ENCODE data around the gene MBP.
A peak's percentile ranks its signal among the peaks of the same experiment; 100 is the strongest.

The MBP gene

DNA sequence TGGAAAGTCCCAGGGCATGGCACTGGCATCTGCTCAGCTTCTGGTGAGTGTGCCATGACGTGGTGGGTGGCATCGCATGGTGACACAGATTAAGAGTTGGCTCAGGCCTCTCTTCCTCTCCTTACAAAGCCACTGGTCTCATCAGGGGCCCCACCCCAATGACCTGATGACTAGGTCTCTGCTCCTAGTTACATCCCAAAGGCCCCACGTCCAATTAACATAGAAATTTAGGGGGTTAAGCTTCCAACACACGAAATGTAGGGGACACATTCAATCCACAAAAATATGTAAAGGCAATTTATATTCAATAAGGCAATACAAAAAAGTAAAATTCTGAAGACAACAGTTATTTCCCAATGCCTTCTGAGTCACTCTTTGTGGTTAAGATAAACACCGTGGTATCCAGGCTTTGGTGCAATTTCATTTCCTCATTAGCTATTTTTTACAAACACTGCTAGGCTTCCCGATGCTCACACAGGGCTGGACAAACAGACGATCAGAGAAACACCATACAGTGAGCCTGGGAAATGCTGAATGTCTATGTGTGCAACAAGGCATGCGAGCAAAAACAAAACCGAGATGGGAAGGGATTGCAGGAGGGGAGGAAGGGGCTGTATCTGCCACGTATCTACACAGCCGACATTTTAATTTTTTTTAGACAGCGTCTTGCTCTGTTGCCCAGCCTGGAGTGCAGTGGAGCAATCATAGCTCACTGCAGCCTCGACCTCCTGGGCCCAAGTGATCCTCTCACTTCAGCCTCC, 67.2 kb downstream of the MBP start:
- no peak for DNase-seq (ENCODE audit: low read depth in 2 of 2)

DNA sequence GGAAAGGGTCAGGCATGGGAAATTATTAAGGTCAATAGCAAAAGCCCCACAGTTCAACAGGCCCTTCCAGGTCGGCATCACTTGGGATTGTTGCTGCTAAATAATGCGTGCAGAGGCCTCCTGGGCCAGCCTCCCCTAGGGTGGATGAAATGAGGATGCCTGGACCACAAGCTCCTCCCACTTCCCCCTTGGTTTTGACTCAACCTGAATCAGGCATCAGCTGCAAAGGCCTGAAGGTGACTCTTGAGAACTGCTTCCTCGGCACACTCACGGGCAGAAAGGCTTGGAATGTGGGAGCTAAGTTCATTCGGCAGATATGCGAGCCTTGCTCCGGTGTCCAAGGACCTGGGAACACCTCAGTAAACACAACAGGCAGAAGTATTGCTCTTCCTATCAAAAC, 69.3 kb downstream of the MBP start:
- peak; percentile 47 to 52 for DNase-seq (ENCODE audit: low read depth in 2 of 2)

DNA sequence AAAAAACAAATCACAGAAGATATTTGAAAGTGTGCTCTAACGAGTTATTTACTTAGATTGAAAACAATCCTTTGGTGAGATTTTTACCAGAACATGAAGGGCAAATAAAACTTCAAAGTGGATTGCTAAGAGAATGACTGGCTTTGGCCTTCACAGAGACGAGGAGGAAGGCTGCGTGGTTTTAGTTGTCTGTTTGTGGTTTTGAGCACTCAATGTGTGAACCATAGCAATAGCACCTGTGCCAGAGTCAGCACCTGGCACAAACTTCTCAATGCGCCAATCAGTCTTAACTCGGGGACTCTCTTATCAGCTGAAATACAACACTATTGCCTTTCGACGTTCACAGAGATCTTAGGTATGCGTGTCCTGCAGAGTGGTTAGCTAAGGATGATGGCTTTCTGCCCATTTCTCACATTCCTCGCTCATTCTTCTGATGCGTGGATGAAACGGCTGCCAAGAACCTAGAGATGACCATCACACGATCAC, 70.0 kb downstream of the MBP start:
- DNase-seq (ENCODE audit: low read depth in 2 of 2), result no peak

DNA sequence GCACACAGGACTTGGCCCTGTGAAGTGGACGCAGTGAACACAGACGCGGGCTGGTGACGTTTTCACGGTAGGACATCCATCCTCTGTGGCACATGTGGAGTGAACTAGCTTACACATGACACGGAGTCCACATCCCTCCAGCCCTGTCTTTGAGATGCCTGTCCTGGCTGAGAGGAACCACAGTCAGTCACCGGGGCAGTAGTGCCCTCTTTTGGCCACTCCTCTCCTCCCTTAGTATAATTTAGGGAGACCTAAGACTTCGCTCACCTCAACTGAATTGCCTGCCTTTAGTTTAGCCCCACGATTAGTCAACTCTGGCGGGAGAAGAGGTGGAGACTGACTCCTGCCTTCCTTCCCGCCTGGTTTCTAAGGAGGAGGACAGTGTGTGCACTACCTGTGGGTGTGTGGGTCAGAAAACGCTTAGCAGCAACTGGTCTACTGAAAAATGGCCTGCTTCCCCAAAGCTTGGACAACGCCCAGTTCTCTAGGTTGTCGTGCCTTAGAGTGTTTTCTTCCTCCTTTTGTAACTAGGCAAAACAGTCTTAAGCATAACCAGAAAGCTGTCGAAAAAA, 70.6 kb downstream of the MBP start:
- no peak for DNase-seq (ENCODE audit: low read depth in 2 of 2)

DNA sequence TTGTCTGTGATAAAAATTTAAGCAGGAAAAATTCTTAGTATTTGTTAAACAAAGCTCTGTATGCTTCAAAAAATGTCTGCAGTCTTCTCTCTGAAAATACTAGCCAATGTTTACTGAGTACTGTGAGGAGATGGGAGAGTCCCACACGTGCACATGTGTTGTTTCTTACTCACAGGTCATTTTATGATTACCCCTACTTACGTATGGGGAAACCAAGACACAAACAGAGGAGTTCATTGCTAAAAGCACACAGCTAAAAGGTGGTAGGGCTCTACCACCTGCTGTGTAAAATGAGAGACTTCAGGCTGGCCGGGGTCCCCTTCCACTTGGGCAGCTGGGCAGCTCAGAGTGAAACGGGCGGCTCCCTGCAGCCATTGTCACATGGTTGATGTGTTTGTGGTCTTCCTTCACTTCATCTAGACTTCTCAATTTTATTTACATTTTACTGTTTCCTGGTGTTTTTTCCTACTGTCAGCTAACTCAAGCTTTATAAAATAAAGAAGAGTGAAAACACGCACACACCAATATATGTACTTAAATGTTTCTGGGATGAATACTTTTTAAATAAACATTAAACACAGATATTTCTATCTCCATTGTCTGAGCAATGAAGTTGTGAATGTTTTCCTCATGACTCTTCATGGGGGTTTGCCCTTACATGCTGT, 71.2 kb downstream of the MBP start:
- no peak for DNase-seq (ENCODE audit: low read depth in 2 of 2)

DNA sequence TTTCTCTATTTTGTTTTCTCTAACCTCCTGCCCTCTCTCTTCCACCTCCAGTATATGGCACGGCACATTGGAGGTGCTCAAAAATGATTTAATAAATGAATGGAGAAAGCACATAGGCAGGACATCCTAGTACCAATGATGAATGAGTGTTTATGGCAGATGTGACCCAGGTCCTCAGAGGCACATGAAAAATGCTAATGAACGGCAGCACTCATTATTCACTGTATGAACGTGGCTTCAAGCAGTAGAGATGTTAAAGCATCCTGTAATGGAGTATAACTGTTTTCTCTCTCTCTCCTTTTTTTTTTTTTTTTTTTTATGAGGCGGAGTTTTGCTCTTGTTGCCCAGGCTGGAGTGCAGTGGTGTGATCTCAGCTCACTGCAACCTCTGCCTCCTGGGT, 72.4 kb downstream of the MBP start:
- no peak for DNase-seq (ENCODE audit: low read depth in 2 of 2)

DNA sequence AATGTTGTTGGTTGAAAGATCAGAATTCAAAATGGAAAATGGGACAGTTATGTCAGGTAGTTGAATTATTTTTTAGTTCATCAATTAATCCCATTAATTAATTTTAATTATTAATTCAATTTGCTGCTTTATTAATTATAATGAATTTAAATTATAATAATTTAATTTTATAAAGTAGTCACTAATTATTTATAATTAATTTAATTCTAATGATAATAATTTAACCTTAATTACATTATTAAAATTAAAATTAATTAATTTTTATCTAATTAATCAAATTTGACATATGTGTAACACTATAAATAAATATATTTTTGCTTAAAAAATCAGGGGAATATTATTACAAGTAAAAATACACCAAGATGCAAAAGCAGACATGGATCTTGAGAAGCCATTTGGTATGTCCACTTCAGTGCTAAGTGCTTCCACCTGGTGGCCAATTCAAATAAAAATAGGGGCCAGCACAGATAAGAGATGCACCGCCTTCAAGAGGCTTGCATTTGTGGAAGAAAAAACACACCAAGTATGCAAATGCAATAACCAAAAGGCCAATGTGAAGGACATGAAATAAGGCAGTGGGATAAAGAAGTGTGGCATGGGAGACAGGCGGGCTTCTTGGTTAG, 73.2 kb downstream of the MBP start:
- no peak for DNase-seq (ENCODE audit: low read depth in 2 of 2)

DNA sequence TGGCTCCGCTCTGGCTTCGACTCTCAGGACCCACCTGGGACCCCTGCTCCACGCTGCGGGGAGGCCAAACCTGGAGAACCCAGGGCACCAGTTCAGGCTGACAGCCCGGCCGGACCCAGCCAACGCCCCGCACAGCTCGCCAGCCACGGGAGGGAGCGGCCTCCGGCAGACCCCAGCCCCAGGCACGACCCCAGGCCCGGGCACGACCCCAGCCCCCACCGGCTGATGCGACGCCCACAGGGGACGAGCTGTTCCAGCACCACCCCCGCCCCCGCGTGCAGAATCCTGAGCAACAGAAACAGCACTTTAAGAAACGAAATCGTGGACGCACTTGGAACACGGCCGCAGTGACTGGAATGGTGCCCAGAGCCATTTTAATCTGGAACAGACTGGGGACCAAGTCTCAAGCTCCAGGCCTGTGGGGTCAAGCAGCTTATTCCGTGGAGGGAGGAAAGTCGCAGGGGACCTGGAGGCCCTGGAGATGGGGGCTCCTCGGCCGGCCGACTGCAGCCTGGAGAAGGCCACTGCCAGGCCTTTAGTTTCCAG, 74.2 kb downstream of the MBP start:
- no peak for DNase-seq (ENCODE audit: low read depth in 2 of 2)

DNA sequence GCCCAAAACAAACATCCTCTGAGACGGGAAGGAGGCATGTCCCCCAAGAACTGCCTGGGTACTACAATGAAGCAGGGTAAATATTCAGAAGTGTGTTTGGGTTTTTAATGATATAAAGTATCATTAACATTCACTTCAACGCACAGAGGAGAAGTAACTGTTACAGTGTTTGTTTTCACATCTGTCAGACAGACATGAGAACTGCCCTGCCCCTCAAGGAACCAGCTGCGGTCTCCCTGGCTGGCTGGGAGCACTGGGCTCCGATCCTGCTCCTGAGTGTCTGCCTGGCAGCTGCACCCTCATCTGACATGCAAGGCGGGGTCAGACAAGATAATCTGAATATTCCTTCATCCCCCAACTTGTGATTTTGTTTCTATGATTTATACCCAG, 75.6 kb downstream of the MBP start:
- no peak for DNase-seq (ENCODE audit: low read depth in 2 of 2)

DNA sequence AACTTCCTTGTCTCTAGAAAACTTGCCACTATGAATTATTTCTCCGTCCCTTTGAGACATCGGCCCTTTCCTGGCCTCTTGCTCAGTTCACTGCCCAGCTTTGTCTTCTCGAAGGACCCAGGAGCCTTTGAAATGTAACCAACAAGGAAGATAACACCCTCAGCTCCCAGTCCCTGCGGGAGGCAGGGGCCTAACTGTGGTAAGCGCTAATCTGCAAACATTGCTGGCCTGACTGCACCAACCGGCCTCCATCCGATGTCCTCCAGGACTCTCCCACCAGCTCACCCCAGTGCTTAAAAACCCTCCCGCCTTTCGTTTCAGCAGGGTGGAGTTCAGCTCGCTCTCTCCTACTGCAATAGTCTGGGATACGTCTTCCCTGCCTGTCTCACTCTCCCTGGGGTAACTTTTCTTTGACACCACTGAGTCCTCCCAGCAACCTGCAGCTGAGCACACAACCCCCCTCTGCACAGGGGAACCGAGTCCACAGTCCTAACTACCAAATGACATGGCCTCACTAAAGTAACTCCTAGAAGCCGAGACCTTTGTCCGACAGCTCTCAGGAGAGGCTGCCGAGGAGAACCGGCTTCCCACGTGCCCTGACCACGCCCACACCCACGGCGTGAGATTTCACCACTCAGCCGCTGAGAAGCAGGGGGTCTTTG, 76.1 kb downstream of the MBP start:
- DNase-seq (ENCODE audit: low read depth in 2 of 2), result no peak

DNA sequence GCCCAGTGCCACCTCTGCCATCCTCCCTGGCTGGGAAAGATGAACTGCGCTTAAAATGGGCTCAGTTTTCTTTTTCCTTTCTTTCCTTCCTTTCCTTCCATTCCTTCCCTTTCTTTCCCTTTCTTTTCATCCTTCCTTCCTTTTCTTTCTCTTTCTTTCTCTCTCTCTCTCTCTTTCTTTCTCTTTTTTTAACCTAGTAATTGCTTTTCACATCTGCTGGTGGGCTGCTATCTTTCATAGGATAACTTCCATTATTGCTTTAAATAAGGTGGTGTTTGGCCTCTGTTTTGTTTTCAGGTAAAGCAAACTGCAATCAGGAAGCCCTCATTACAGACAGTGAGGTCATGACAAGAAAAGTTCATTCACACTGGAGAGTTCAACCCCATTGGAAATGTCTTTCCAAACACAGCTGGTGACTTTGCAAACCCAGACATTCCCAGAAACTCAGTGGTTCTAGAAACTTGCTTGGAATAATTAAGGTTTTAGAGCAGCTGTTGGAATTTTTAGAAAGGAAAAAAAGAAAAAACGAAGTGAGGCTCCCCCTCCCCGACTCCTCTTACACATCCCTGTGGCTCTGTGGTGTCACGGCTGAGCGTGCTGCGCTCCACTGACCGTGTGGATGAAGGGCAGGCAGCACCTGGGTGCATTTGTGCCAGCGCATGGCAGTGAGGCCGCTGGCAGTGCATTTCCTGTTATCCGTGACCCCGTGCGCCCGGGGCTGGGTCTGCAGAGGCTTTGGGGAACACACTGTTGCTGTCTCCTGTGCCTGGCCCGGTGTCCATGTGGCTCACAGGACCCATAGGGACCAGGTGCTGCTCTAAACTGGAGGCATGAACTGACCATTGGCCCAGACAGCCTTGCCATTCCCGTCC, 76.9 kb downstream of the MBP start:
- no peak for DNase-seq (ENCODE audit: low read depth in 2 of 2)

DNA sequence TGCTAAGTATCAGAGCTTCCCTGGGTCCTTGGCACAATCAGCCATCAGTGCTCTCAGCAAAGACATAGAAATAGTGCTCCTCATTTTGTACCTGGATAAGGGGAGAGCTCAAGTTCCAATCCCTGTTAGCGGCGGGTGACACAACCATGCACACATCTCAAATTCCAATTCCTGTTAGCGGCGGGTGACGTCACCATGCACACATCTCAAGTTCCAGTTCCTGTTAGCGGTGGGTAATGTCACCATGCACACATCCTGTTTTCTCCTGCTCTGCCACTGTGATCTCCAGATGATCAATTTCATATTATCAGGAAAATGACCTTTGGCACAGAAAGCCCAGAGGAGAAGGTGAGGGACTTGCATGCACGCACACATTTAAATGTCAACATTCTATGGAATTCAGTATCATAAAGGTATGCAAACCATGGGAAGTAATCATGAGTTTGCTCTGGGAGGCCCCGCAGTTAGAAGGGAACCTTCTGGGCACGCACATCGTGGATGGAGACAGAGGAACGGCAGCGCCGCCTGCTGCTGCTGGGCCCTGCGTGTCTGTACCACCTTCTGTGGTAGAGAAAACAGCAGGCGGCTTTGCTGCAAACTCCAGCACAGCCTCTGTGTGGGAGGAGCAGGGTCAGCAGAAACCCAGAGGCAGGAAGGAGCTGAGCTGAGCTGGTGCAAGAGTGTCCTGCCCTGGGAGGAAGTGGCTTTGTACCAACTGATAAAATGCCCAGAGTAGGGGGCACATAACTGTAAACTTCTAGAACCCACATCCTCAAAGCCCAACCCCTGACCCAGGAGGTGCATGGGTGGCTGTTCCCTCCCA, 77.8 kb downstream of the MBP start:
- DNase-seq (ENCODE audit: low read depth in 2 of 2), result peak; percentile 49 to 59

DNA sequence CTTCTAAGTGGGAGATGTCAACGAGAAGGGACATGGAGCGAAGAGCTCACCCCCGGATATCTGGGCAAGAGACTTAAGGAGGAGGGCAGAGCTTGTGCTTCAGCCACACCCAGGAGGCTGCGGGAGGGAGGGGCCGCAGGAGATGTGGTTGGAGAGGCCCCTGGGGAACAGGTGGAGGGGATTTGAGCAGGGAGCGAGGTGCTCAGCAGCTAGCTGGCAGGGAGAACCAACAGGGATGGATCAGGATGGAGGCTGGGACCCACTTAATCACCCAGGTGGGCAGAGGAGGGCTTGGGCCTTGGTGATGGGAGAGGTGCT, 78.3 kb downstream of the MBP start:
- no peak for DNase-seq (ENCODE audit: low read depth in 2 of 2)

DNA sequence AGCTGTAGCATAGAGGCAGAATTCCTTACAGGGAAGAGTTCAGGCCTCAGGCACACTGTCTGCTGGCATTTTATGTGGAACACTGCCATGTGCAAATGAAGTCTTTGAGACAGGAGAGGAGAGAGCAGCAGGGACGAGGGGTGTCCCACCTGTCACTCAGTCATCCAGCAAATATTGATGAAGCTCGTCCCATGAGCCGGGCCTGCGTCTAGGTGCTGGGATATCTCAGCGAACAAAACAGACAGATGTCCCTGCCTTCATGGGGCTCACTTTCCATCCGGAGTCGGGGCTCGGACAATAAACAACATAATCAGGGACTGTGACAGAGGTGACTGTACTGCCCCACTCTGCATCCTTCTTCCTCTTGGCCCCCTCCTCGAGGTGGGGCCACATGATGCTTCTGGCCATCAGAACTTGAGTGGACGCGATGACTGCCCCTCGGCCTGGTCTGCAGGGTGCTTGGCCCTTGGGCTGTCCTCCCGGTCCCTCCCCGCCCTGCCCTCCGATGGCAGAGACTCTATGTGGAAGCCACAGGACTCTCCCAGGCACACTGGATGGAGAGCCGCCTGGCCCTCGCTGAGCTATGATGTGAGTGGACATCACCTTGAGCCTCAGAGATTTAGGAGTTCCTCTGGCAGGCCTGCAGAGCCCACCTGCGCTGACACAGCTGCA, 78.8 kb downstream of the MBP start:
- DNase-seq (ENCODE audit: low read depth in 2 of 2), result no peak

DNA sequence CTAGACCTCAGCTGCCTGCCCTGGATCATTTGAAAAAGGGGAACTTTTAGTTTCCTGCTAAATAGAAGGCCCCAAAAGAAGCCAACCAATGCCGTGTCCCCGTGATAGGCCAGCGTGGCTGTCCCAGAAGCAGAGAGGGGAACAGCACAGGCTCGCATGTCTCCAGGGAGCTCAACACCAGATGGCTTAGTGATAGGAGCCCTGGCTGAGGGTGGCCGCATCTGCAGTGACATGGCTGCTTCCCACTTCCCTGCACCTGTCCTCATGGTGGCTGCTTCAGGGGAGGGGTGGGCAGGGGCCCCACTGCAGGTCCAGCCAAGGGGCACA, 79.6 kb downstream of the MBP start:
- DNase-seq (ENCODE audit: low read depth in 2 of 2), result no peak

DNA sequence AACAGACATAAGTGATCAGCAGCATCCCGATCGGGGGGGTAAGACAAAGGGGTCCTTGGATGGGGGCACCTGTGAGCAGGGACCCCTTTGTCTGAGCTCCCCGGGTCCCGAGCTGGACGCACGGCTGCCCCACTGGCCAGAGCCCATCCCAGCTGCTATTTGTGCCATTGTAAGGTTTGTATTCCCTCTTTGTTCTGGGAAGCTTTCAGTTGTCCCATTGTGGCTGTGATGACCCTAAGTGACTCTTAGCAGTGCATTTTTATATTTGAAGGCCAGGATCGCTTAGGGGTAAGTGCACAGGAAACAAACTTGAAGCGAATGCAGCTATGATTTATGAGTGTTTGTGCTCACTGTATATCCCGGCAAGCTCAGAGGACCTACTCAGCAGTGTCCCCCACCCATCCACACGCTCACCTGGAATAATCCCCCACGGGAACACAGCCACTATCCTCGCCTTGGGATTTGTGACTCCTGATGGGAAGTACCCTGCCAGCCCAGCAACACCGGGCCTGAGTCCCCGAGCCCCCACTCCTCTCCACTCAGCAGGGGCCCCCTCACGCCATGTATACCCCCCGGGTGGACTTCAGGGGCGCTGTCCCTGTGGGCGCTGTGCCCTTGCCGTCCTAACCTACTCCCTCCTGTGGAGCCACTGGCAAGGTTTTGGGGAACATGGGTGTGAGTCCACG, 80.1 kb downstream of the MBP start:
- DNase-seq (ENCODE audit: low read depth in 2 of 2), result no peak

DNA sequence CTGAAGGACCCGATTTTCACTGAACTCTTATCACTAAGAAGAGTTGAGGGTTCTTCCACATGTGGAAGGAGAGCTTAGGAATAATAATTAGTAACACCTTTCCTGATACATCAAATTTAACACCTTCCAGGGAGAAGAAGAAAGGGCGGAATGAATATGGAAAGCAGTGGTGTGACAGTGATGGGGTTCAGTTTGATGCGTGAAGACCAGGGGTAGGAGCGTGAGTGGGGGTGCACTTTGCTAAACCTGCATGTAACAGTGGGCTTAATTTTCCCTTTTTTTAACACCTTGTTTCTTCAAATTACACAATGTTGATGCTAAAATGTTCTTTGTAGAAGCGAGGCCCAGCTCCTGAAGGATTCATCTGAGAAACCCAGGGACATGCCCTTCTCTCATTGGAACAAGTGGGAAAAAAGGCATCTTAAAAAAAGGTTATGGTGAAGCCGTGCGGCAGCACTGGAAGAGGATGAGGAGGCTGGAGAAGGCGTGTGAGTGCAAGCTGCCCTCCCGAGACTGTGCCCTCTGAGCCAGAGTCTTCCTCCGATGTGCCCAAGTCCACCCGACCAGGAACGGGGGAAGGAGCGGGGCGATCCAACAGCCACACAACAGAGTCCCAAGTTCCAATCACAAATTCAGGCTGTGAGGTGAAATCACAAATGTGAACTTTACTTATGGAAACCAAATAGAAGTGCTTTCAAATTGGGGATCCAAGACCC, 80.8 kb downstream of the MBP start:
- DNase-seq (ENCODE audit: low read depth in 2 of 2), result no peak

DNA sequence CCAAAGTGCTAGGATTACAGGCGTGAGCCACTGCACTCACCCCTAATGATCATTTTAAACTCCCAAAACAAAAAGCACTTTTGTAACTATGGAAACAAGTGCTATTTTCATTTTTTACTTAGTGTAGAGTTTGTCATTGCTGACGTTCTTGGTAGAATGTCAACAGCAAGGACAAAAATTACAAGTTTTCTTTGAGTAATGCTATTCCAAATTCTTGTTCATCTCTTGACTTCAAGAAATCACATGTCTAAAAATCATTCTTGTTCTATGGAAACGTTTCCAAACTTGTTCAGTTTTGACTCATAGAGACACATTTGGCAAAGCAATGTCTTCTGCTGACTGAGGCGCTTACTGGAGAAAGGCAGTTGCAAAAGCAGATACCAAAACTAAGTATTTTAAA, 82.6 kb downstream of the MBP start:
- no peak for DNase-seq (ENCODE audit: low read depth in 2 of 2)
